HepG2 (cell line): Measurements from ENCODE around the gene CFAP97. TPM values are rescaled to one million over a fixed set of nuclear protein-coding genes. Genes with fewer than 3 reads are reported as not detected.
"Not testable (repeated sequence)": the region's sequence is repeated elsewhere in the genome, so short reads cannot be mapped to it uniquely, and the experiment has no call there.

ENCODE experiments used
- ATAC-seq: fragments of 200-7000 bp; cut with Tn5 transposase; 3 replicates; pipeline ENCODE4 v1.9.1; 2020; ENCODE audit warnings: mild to moderate bottlenecking, moderate library complexity
- BruUV-seq: library from RNA; stranded (reverse); fragments of 400-500 nt; replicated peaks from 2 replicates; lab custom pipeline; 2021; lab: Mats Ljungman, UMichigan
- CTCF ChIA-PET: fragments of 300-600 bp; formaldehyde crosslinking; extraction: SDS; loops from one replicate; lab custom pipeline; 2021; ENCODE audit warnings: low total read pairs, inconsistent platforms, low intra/inter-chr PET ratio; lab: Yijun Ruan, JAX
- POLR2A ChIA-PET: fragments of 350-600 bp; sonication (Branson Sonifier 250); formaldehyde crosslinking; loops from one replicate; lab custom pipeline; 2020; ENCODE audit warnings: antibody characterized with exemption, inconsistent platforms; lab: Yijun Ruan, JAX
- DNase-seq: peaks from one replicate; pipeline ENCODE4 v3.0.0-alpha.2; 2015; ENCODE audit warnings: low spot score
- FAIRE-seq: peaks from 3 replicates; lab custom pipeline; 2011; peaks lifted over from hg19 to GRCh38; lab: Jason Lieb, UNC
- H2AFZ ChIP-seq: one replicate; pipeline ENCODE4 v1.6.1; 2011; ENCODE audit warnings: low read length, inconsistent platforms
- H3K27ac ChIP-seq: fragments of 300-600 bp; 3 replicates; pipeline ENCODE4 v1.8.0; 2011; ENCODE audit warnings: mixed run types, mild to moderate bottlenecking, mixed read lengths, low read length, inconsistent platforms; ENCODE audit not compliant: insufficient read depth; ENCODE audit errors: extremely low read length
- H3K27me3 ChIP-seq, 2 experiments: fragments of 200-600 bp in 1 of 2; 2 replicates in 1 of 2; 3 replicates in 1 of 2; pipeline versions ENCODE4 v1.6.0 to v1.8.0; 2011; ENCODE audit warnings: low read length in 2 of 2, mild to moderate bottlenecking in 2 of 2, moderate library complexity in 2 of 2, inconsistent platforms in 1 of 2; ENCODE audit not compliant: insufficient read depth in 2 of 2, control insufficient read depth in 1 of 2
- H3K36me3 ChIP-seq, 2 experiments: fragments of 200-600 bp in 1 of 2; replicated peaks in 1 of 2; 2 replicates in 1 of 2; 3 replicates in 1 of 2; pipeline versions ENCODE4 v1.5.1 to v1.8.0; 2011; ENCODE audit warnings: low read length in 2 of 2, inconsistent platforms in 1 of 2; ENCODE audit not compliant: insufficient read depth in 2 of 2, control insufficient read depth in 1 of 2
- H3K4me1 ChIP-seq: 2 replicates; pipeline ENCODE4 v1.5.1; 2012; ENCODE audit warnings: low read length, inconsistent platforms; ENCODE audit not compliant: insufficient read depth
- H3K4me2 ChIP-seq: 2 replicates; pipeline ENCODE4 v1.6.0; 2011; ENCODE audit warnings: low read depth, low read length, inconsistent platforms
- H3K4me3 ChIP-seq, 3 experiments: fragments of 200-600 bp in 1 of 3; sonication (generic), shearing (Covaris generic) in 1 of 3; replicated peaks in 1 of 3; 2 replicates each; pipeline ENCODE4 v1.5.1; 2011 to 2016; ENCODE audit warnings: low read length in 3 of 3, inconsistent platforms in 2 of 3, low read depth in 2 of 3, mild to moderate bottlenecking in 2 of 3, control low read depth in 1 of 3, mixed read lengths in 1 of 3; ENCODE audit not compliant: insufficient read depth in 1 of 3
- H3K79me2 ChIP-seq: one replicate; pipeline ENCODE4 v1.6.1; 2011; ENCODE audit warnings: low read length, inconsistent platforms; ENCODE audit not compliant: insufficient read depth
- H3K9ac ChIP-seq: 2 replicates; pipeline ENCODE4 v1.6.0; 2011; ENCODE audit warnings: mild to moderate bottlenecking, low read depth, low read length, inconsistent platforms; ENCODE audit not compliant: insufficient read depth
- H3K9me3 ChIP-seq: 2 replicates; pipeline ENCODE4 v1.5.1; 2012; ENCODE audit warnings: mild to moderate bottlenecking, low read length
- H4K20me1 ChIP-seq: 2 replicates; pipeline ENCODE4 v1.6.0; 2011; ENCODE audit warnings: inconsistent platforms, mild to moderate bottlenecking, low read length, moderate library complexity; ENCODE audit not compliant: insufficient read depth
- GFI1 ChIP-seq: sonication (generic); formaldehyde crosslinking; IDR thresholded peaks from 2 replicates; pipeline ENCODE4 v1.5.0; 2020; ENCODE audit warnings: missing genetic modification reagents, mild to moderate bottlenecking, borderline replicate concordance
- RARA ChIP-seq: IDR thresholded peaks from 2 replicates; pipeline ENCODE4 v1.6.1; 2016; ENCODE audit warnings: missing genetic modification reagents, missing compliant biosample characterization
- ZNF383 ChIP-seq: sonication (generic); formaldehyde crosslinking; IDR thresholded peaks from 2 replicates; pipeline ENCODE4 v1.4.0; 2020; ENCODE audit warnings: missing genetic modification reagents, mild to moderate bottlenecking, borderline replicate concordance
- WGBS: methylation state at CpG from one replicate; pipeline ENCODE4 v1.1.6; 2017; ENCODE audit warnings: low lambda C conversion rate; 5-methylcytosine and 5-hydroxymethylcytosine counted together
- in situ Hi-C: cut with HindIII; loops from 2 replicates; pipeline ENCODE4 v1.10.0; 2017; ENCODE audit warnings: low pct_unique_long_range_greater_than_20kb; ENCODE audit not compliant: extremely low pct_ligation_motif_present
- intact Hi-C: fragments of 100-400 bp; cut with micrococcal nuclease; formaldehyde crosslinking; loops from one replicate; pipeline ENCODE4 v1.10.0; 2022; ENCODE audit not compliant: unreplicated experiment
- polyA plus RNA-seq, 8 experiments: library from polyadenylated mRNA; depleted of rRNA in 3 of 8; stranded (reverse) in 7 of 8; unstranded in 1 of 8; fragments of >200 nt; fragmentation: Illumina TruSeq in 4 of 8; extraction: Trizol in 4 of 8; gene quantifications; 2 replicates each; pipeline versions ENCODE4 v1.2.1 to v1.2.3, GENCODE V29; 2011 to 2016; ENCODE audit warnings: low read depth in 4 of 8, missing spikeins in 1 of 8, mixed read lengths in 1 of 8; ENCODE audit not compliant: insufficient read depth in 1 of 8
- total RNA-seq, 5 experiments: library from RNA; depleted of rRNA; stranded (reverse); fragments of >200 nt; fragmentation: Illumina TruSeq; extraction: Trizol; gene quantifications; 2 replicates each; pipeline ENCODE4 v1.2.3, GENCODE V29; 2016; ENCODE audit warnings: low read depth in 1 of 5
- TF ChIP-seq, protein P1 (sequence below): sonication (generic); formaldehyde crosslinking; IDR thresholded peaks from 2 replicates; pipeline ENCODE4 v1.5.0; 2020; ENCODE audit warnings: missing genetic modification reagents, mild to moderate bottlenecking, borderline replicate concordance

The CFAP97 gene
- total and polyA plus RNA-seq, 2 of the 13 experiments (the other 11 are each of a cell fraction or from before 2014, with no cell fraction given), result 32.1 to 44.4 TPM

DNA sequence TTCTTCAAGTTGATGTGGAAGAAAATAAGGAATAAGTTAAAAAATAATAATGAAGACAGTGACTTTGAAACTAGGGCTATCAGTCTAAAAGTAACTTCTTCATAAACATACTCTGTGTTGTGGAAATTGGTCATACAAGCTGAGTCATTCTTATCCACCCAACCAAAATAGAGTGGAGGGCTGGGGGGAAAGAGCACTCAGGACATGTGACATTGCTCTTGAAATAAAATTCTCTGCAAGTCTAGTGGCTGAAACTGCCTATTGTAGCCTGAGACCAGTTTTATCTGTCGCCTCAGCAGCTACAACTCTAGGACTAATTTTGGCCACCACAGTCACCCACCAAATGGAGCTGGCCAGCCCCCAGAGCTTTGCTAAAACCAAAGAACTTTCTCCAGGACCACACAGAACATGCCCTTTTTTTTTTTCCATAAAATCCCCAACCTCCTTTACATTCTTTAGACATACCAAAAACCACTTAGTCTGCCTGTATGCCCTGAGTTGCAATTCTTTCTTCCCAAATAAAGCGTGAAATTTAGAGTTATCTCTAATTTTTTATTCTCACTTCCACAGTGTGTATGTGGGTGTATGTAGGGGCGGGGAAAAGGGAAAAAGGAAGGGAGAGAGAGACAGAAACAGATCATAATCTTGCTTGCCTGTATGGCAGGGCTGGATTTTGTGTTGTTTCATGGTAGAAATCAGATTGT, 83.7 kb downstream of the CFAP97 start:
- 21% methylated on average over 3 of the region's 3 CpGs for WGBS
- in situ Hi-C loops, result no loop called here

DNA sequence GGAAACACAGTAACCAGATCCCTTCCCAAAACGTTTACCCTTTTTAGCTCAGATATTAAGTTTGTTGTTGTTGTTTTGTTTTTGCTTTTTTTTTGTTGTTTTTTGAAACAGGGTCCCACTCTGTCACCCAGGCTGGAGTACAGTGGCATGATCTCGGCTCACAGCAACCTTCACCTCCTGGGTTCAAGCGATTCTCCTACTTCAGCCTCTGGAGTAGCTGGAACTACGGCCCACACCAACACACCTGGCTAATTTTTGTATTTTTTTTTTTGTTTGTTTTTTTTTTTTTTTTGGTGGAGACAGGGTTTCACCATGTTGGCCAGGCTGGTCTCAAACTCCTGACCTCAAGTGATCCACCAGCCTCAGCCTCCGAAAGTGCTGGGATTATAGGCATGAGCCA, 84.3 kb downstream of the CFAP97 start:
- POLR2A ChIA-PET, H3K4me3 ChIP-seq, H3K9ac ChIP-seq, H3K4me2 ChIP-seq, H3K4me1 ChIP-seq, H3K79me2 ChIP-seq, DNase-seq, CTCF ChIA-PET, H3K36me3 ChIP-seq, ATAC-seq, H3K27ac ChIP-seq, H2AFZ ChIP-seq, FAIRE-seq, in situ Hi-C loops, BruUV-seq, H3K9me3 ChIP-seq, intact Hi-C loops, H4K20me1 ChIP-seq: not testable (repeated sequence)
- peaks cover 0 to 14% of the 10 kb centered on the region in 2 experiments; a peak in 2 of 5 replicates for H3K27me3 ChIP-seq
- 39% methylated on average over 5 of the region's 5 CpGs for WGBS

More for the DNA sequence above, 83.7 kb downstream of the CFAP97 start:
- no peaks in the 10 kb centered on the region for H3K9me3 ChIP-seq
- no peak for ATAC-seq
- peaks cover 0 to 19% of the 10 kb centered on the region in 2 experiments; a peak in 2 of 5 replicates for H3K27me3 ChIP-seq
- no peak overlapping the region for H2AFZ ChIP-seq
- no peaks in the 10 kb centered on the region for H3K36me3 ChIP-seq
- ChIA-PET CTCF (no interaction called here), POLR2A (no interaction called here)
- peaks cover 8% of the 10 kb centered on the region; the same call in 1 of the 2 replicates for H3K4me1 ChIP-seq
- BruUV-seq, result no TSS peak
- no peak overlapping the region for H3K4me3 ChIP-seq
- intact Hi-C loops, result no loop called here
- no peak overlapping the region for H3K27ac ChIP-seq
- no peak for FAIRE-seq
- no peak overlapping the region for H3K4me2 ChIP-seq
- TF ChIP-seq GFI1 (CRISPR knock-in tag) (no peak), RARA (no peak), ZNF383 (CRISPR knock-in tag) (no peak)
- TF ChIP-seq, protein P1, sequence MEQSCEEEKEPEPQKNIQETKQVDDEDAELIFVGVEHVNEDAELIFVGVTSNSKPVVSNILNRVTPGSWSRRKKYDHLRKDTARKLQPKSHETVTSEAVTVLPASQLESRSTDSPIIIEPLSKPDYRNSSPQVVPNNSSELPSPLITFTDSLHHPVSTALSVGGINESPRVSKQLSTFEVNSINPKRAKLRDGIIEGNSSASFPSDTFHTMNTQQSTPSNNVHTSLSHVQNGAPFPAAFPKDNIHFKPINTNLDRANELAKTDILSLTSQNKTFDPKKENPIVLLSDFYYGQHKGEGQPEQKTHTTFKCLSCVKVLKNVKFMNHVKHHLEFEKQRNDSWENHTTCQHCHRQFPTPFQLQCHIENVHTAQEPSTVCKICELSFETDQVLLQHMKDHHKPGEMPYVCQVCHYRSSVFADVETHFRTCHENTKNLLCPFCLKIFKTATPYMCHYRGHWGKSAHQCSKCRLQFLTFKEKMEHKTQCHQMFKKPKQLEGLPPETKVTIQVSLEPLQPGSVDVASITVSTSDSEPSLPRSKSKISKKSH (CRISPR knock-in tag), result no peak
- no peak overlapping the region for H3K9ac ChIP-seq
- no peaks in the 10 kb centered on the region for H4K20me1 ChIP-seq
- H3K79me2 ChIP-seq, result no peaks in the 10 kb centered on the region
- DNase-seq, result no peak
